H1 (cell line): Measurements from ENCODE around the gene CES4A. TPM values are rescaled to one million over a fixed set of nuclear protein-coding genes. Genes with fewer than 3 reads are reported as not detected.
"Not testable (repeated sequence)": the region's sequence is repeated elsewhere in the genome, so short reads cannot be mapped to it uniquely, and the experiment has no call there.

ENCODE experiments used
- CTCF ChIA-PET: fragments of 300-600 bp; sonication (Branson Sonifier 250); formaldehyde crosslinking; loops from one replicate; lab custom pipeline; 2021; ENCODE audit not compliant: partially characterized antibody; lab: Charles Lee
- POLR2A ChIA-PET: fragments of 300-600 bp; sonication (Branson Sonifier 250); formaldehyde crosslinking; loops from one replicate; lab custom pipeline; 2021; ENCODE audit warnings: inconsistent platforms; ENCODE audit not compliant: partially characterized antibody; lab: Charles Lee
- DNase-seq, 2 experiments: peaks; one replicate each; pipeline versions ENCODE4 v3.0.0 to v3.0.0-alpha.2; 2010 to 2022; ENCODE audit warnings: low spot score in 2 of 2, low read depth in 1 of 2, mixed read lengths in 1 of 2
- FAIRE-seq: peaks from 2 replicates; lab custom pipeline; 2011; peaks lifted over from hg19 to GRCh38; lab: Jason Lieb, UNC
- H2AFZ ChIP-seq: 2 replicates; pipeline ENCODE4 v1.8.1; 2012; ENCODE audit warnings: low read length, inconsistent platforms
- H2AK5ac ChIP-seq: 2 replicates; pipeline ENCODE4 v1.6.1; 2013; ENCODE audit warnings: low read depth, low read length
- H2BK120ac ChIP-seq: replicated peaks from 2 replicates; pipeline ENCODE3; 2013; ENCODE audit warnings: low read depth, low read length, inconsistent platforms
- H2BK12ac ChIP-seq: 2 replicates; pipeline ENCODE4 v1.6.1; 2013; ENCODE audit warnings: low read depth, low read length
- H2BK15ac ChIP-seq: 2 replicates; pipeline ENCODE4 v1.6.1; 2013; ENCODE audit warnings: low read length
- H2BK20ac ChIP-seq: 2 replicates; pipeline ENCODE4 v1.6.1; 2013; ENCODE audit warnings: low read length
- H2BK5ac ChIP-seq: 2 replicates; pipeline ENCODE4 v1.6.1; 2013; ENCODE audit warnings: low read depth, low read length
- H3K14ac ChIP-seq: 2 replicates; pipeline ENCODE4 v1.6.1; 2013; ENCODE audit warnings: inconsistent platforms; ENCODE audit not compliant: insufficient read length
- H3K18ac ChIP-seq: 2 replicates; pipeline ENCODE4 v1.6.1; 2013; ENCODE audit warnings: low read length; ENCODE audit errors: extremely low read depth
- H3K23ac ChIP-seq: 2 replicates; pipeline ENCODE4 v1.6.1; 2013; ENCODE audit warnings: inconsistent platforms; ENCODE audit not compliant: insufficient read length
- H3K23me2 ChIP-seq: 2 replicates; pipeline ENCODE4 v1.6.1; 2013; ENCODE audit warnings: low read depth, low read length
- H3K27ac ChIP-seq: 2 replicates; pipeline ENCODE4 v1.6.1; 2011; ENCODE audit warnings: low read depth, low read length, inconsistent platforms
- H3K27me3 ChIP-seq, 4 experiments: replicated peaks in 1 of 4; 1 replicate in 1 of 4; 2 replicates in 3 of 4; pipeline versions ENCODE4 v1.6.1 to v1.8.1; 2011 to 2013; ENCODE audit warnings: low read length in 3 of 4, mild to moderate bottlenecking in 3 of 4, inconsistent platforms in 2 of 4, mixed read lengths in 2 of 4, moderate library complexity in 1 of 4; ENCODE audit not compliant: control insufficient read depth in 3 of 4, insufficient read depth in 3 of 4; ENCODE audit errors: extremely low read depth in 1 of 4
- H3K36me3 ChIP-seq, 4 experiments: 2 replicates each; pipeline versions ENCODE4 v1.6.1 to v1.8.1; 2011 to 2013; ENCODE audit warnings: mild to moderate bottlenecking in 4 of 4, low read length in 3 of 4, moderate library complexity in 2 of 4, control low read depth in 1 of 4, inconsistent platforms in 1 of 4; ENCODE audit not compliant: insufficient read depth in 4 of 4, control insufficient read depth in 2 of 4
- H3K4ac ChIP-seq: replicated peaks from 2 replicates; pipeline ENCODE3; 2013; ENCODE audit warnings: low read length, low read depth, mixed read lengths, inconsistent platforms; ENCODE audit not compliant: insufficient read length
- H3K4me1 ChIP-seq, 4 experiments: replicated peaks in 1 of 4; 1 replicate in 1 of 4; 2 replicates in 3 of 4; pipeline versions ENCODE4 v1.6.1 to v1.8.1; 2011 to 2013; ENCODE audit warnings: low read length in 3 of 4, inconsistent platforms in 2 of 4, mixed read lengths in 1 of 4; ENCODE audit not compliant: insufficient read depth in 4 of 4, control insufficient read depth in 3 of 4
- H3K4me2 ChIP-seq, 2 experiments: 2 replicates each; pipeline versions ENCODE4 v1.6.1 to v1.8.1; 2011 to 2013; ENCODE audit warnings: low read depth in 2 of 2, low read length in 2 of 2, control low read depth in 1 of 2, inconsistent platforms in 1 of 2, mild to moderate bottlenecking in 1 of 2; ENCODE audit not compliant: insufficient read depth in 1 of 2
- H3K4me3 ChIP-seq, 4 experiments: fragments of 200-600, 300-600 bp in 1 of 4; sonication (generic), shearing (Covaris generic), sonication (Bioruptor Twin) in 1 of 4; 2 replicates each; pipeline versions ENCODE4 v1.5.1 to v1.8.1; 2011 to 2016; ENCODE audit warnings: low read length in 4 of 4, low read depth in 3 of 4, control low read depth in 2 of 4, inconsistent platforms in 2 of 4, mild to moderate bottlenecking in 2 of 4, mixed read lengths in 1 of 4, moderate library complexity in 1 of 4; ENCODE audit not compliant: insufficient read depth in 2 of 4; ENCODE audit errors: extremely low read depth in 1 of 4
- H3K56ac ChIP-seq: replicated peaks from 2 replicates; pipeline ENCODE3; 2013; ENCODE audit warnings: low read depth, mild to moderate bottlenecking, mixed read lengths, low read length, inconsistent platforms; ENCODE audit not compliant: insufficient read length
- H3K79me1 ChIP-seq: 2 replicates; pipeline ENCODE4 v1.6.1; 2013; ENCODE audit warnings: low read depth, low read length, control low read depth
- H3K79me2 ChIP-seq, 2 experiments: 2 replicates each; pipeline versions ENCODE4 v1.6.1 to v1.8.1; 2012 to 2013; ENCODE audit warnings: low read length in 2 of 2, mild to moderate bottlenecking in 2 of 2, inconsistent platforms in 1 of 2; ENCODE audit not compliant: insufficient read depth in 2 of 2, control insufficient read depth in 1 of 2
- H3K9ac ChIP-seq, 4 experiments: replicated peaks in 1 of 4; 1 replicate in 1 of 4; 2 replicates in 3 of 4; pipeline versions ENCODE4 v1.6.1 to v1.8.1; 2011 to 2013; ENCODE audit warnings: low read depth in 3 of 4, low read length in 3 of 4, control low read depth in 2 of 4, mild to moderate bottlenecking in 2 of 4, moderate library complexity in 2 of 4, inconsistent platforms in 1 of 4; ENCODE audit errors: extremely low read depth in 1 of 4
- H3K9me3 ChIP-seq, 2 experiments: 2 replicates each; pipeline versions ENCODE4 v1.6.1 to v1.8.1; 2012 to 2013; ENCODE audit warnings: mild to moderate bottlenecking in 2 of 2, moderate library complexity in 2 of 2, control low read depth in 1 of 2, inconsistent platforms in 1 of 2, low read depth in 1 of 2, low read length in 1 of 2, mixed read lengths in 1 of 2; ENCODE audit not compliant: insufficient read depth in 2 of 2
- H4K20me1 ChIP-seq, 2 experiments: replicated peaks in 1 of 2; 2 replicates each; pipeline versions ENCODE3 to v1.8.1; 2011 to 2013; ENCODE audit warnings: inconsistent platforms in 2 of 2, low read length in 2 of 2, mild to moderate bottlenecking in 1 of 2; ENCODE audit not compliant: insufficient read depth in 2 of 2, control insufficient read depth in 1 of 2
- H4K5ac ChIP-seq: 2 replicates; pipeline ENCODE4 v1.6.1; 2013; ENCODE audit warnings: low read length, low read depth, mixed read lengths, inconsistent platforms; ENCODE audit not compliant: insufficient read length
- H4K8ac ChIP-seq: 2 replicates; pipeline ENCODE4 v1.8.0; 2013; ENCODE audit warnings: mild to moderate bottlenecking, moderate library complexity, low read length, inconsistent platforms; ENCODE audit not compliant: insufficient read depth; ENCODE audit errors: extremely low read depth
- H4K91ac ChIP-seq: replicated peaks from 2 replicates; pipeline ENCODE3; 2013; ENCODE audit warnings: low read length, mixed read lengths, inconsistent platforms; ENCODE audit not compliant: insufficient read length
- JUN ChIP-seq: IDR thresholded peaks from 2 replicates; pipeline ENCODE4 v1.6.1; 2011; ENCODE audit warnings: low read depth, mild to moderate bottlenecking, improper control_type of control experiment, low read length
- WGBS, 2 experiments: shearing (Covaris generic) in 1 of 2; methylation state at CpG; one replicate each; pipeline versions ENCODE4 v1.1.6 to v1.1.7; 2013 to 2015; ENCODE audit warnings: low lambda C conversion rate in 2 of 2, mixed read lengths in 2 of 2, inconsistent platforms in 1 of 2, low coverage in 1 of 2, missing lambda C conversion rate in 1 of 2; ENCODE audit not compliant: insufficient replicate concordance in 2 of 2, insufficient coverage in 1 of 2, insufficient read length in 1 of 2; ENCODE audit errors: extremely low coverage in 1 of 2, missing lambda C conversion rate in 1 of 2; 5-methylcytosine and 5-hydroxymethylcytosine counted together
- polyA plus RNA-seq, 7 experiments: library from polyadenylated mRNA; depleted of rRNA in 3 of 7; stranded (reverse) in 5 of 7; unstranded in 2 of 7; fragments of >200 nt in 5 of 7; fragments of 200-250 nt in 2 of 7; gene quantifications; 1 replicate in 5 of 7; 2 replicates in 1 of 7; 4 replicates in 1 of 7; pipeline versions ENCODE4 v1.2.1 to v1.2.3, GENCODE V29; 2011 to 2013; ENCODE audit warnings: missing spikeins in 2 of 7, mixed read lengths in 2 of 7
- total RNA-seq: library from RNA; stranded (reverse); fragmentation: NEBNext Ultra II Directional; extraction: Animal tissue kit (Norgen Biotek cat#: 25700); gene quantifications from 2 replicates; pipeline ENCODE4 v1.2.1, GENCODE V29; 2021

CES4A gene
- total and polyA plus RNA-seq, 2 of the 8 experiments (the other 6 are each of a cell fraction or from before 2014, with no cell fraction given), result 0.93 to 1.5 TPM

GRCh38 chr16:66973716-66974115 is 14.7 kb upstream of the CES4A start (continued):
- TF ChIP-seq JUN, result no peak

- not testable (repeated sequence) for H3K23me2 ChIP-seq, H3K4me2 ChIP-seq, H4K20me1 ChIP-seq, H2BK5ac ChIP-seq, H3K4me3 ChIP-seq, H3K27ac ChIP-seq, H3K27me3 ChIP-seq, H2BK12ac ChIP-seq, H2AFZ ChIP-seq, H4K5ac ChIP-seq, H4K8ac ChIP-seq, H3K9ac ChIP-seq, DNase-seq, H3K23ac ChIP-seq, H4K91ac ChIP-seq, H3K9me3 ChIP-seq, H3K4me1 ChIP-seq, H3K18ac ChIP-seq, H2AK5ac ChIP-seq, H3K79me1 ChIP-seq, H3K56ac ChIP-seq, H2BK120ac ChIP-seq, H3K36me3 ChIP-seq, H2BK15ac ChIP-seq, FAIRE-seq, H3K4ac ChIP-seq, H3K14ac ChIP-seq, H3K79me2 ChIP-seq, H2BK20ac ChIP-seq
- WGBS, 2 experiments, result 92% methylated on average over 8 of the region's 32 CpGs; no CpG with 5 or more reads in 1 of the 2 experiments
- ChIA-PET CTCF (interaction anchor here (0.9 to 10.2 kb wide), 12 partner anchors 12 to 313 kb away, joined by 3 to 130 read pairs (median 6); partner anchors contain the start of genes CES3 and CES4A), POLR2A (interaction anchor here (1.2 to 1.6 kb wide), 2 partner anchors 14 to 132 kb away, joined by 3 to 6 read pairs; partner anchors contain the start of gene CES3)
Observed at GRCh38 chr16:66974156-66974931, 14.0 kb upstream of the CES4A start.
